ENCODE results near the gene ARSI.

ARSI gene

DNA sequence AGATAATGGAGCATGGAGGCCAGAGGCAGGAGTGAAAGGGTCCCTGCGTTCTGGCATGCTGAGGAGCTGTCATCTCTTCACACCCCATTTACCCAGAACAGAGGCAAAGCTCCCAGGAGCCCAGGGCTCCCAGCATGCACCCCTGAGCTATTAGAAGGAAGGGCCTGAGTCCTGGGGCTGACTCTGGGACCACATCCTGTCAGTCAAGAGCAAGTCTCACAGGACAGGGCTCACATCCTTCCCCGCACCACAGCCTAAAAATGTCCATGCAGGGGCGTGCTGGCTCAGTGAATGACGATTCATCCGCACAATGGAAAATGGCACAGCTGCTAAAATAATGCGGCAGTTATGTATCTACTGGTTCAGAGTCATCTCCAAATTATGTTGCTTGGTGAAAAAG lies 44.6 kb downstream of the ARSI start:
- H3K27ac ChIP-seq = no peak overlapping the region
- no peak for TF ChIP-seq ZFX (IDR thresholded peaks at IDR 0.05; ENCODE audit: borderline replicate concordance)
- TF ChIP-seq, protein P1, sequence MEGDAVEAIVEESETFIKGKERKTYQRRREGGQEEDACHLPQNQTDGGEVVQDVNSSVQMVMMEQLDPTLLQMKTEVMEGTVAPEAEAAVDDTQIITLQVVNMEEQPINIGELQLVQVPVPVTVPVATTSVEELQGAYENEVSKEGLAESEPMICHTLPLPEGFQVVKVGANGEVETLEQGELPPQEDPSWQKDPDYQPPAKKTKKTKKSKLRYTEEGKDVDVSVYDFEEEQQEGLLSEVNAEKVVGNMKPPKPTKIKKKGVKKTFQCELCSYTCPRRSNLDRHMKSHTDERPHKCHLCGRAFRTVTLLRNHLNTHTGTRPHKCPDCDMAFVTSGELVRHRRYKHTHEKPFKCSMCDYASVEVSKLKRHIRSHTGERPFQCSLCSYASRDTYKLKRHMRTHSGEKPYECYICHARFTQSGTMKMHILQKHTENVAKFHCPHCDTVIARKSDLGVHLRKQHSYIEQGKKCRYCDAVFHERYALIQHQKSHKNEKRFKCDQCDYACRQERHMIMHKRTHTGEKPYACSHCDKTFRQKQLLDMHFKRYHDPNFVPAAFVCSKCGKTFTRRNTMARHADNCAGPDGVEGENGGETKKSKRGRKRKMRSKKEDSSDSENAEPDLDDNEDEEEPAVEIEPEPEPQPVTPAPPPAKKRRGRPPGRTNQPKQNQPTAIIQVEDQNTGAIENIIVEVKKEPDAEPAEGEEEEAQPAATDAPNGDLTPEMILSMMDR (IDR thresholded peaks at IDR 0.05) = no peak

GRCh38 chr5:150257424-150257823 lies 45.3 kb downstream of the ARSI start:
- no peak for TF ChIP-seq ZFX (IDR thresholded peaks at IDR 0.05; ENCODE audit: borderline replicate concordance)
- TF ChIP-seq, protein P1 (IDR thresholded peaks at IDR 0.05) = no peak
- no peak overlapping the region for H3K27ac ChIP-seq

DNA sequence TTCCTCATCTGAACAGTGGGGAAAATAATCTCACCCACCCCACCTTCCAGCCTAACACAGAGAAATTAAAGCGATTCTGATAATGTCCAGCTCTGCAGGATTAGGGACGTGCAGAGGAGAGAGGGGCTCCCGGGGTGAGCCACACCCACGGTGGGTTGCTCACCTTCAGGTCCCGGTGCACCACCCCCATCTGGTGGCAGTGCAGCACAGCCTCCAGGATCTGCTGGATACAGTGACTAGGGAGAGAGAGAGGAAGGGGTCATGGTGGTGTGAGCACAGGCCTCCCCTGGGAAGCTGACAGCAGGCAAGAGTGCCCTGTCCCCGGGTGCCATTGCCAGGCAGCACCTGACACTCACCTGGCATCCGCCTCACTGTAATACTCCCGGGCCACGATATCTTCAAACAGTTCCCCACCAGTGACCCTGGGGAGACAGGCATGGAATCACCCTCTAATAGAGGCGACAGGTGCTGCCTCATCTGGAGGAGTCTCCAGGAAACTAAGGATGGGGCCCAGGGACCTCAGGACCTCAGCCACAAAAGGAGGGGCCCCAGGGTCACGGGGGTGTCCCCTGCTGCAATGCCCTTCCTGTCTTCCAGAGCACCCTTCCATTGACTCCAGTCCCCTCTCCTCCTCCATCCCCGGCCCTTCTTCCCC lies 46.2 kb downstream of the ARSI start:
- H3K27ac ChIP-seq = no peak overlapping the region
- TF ChIP-seq, protein P1 (IDR thresholded peaks at IDR 0.05) = no peak
- TF ChIP-seq ZFX (IDR thresholded peaks at IDR 0.05; ENCODE audit: borderline replicate concordance) = no peak

DNA sequence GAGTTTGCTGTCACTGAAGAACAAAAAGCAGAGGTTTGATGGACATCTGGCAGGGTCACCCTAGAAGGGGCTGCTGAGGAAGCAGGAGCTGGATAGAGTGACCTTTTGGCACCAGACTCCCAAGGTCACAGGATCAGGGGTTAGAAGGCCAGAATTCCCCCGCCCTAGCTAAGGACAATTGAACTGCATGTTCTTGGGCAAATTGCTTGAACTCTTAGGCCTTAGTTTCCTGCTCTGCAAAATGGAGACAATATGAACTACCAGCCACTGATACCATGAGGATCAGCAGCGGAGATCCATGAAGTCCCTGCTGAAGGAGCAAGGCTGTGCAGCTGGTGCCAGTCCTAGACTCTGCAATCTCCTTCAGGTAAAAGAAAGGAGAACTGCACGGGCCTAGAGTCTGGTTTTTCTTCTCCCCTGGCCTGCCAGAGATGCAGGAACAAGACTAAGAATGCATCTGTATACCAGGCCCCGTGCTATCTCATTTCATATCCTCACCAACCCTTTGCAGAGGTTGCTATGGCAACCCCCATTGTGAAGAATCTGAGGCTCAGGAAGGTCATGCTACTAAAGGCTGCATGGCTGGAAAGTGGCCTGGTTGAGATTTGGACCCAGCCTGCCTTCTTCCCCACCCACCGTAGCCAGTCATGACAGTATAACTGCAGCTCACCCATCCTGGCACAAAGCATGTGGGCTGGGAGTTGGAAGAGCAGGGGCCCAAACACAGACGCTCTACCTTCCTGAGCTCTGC lies 46.9 kb downstream of the ARSI start:
- TF ChIP-seq, protein P1 (IDR thresholded peaks at IDR 0.05) = no peak
- TF ChIP-seq ZFX (IDR thresholded peaks at IDR 0.05; ENCODE audit: borderline replicate concordance) = no peak
- no peak overlapping the region for H3K27ac ChIP-seq

DNA sequence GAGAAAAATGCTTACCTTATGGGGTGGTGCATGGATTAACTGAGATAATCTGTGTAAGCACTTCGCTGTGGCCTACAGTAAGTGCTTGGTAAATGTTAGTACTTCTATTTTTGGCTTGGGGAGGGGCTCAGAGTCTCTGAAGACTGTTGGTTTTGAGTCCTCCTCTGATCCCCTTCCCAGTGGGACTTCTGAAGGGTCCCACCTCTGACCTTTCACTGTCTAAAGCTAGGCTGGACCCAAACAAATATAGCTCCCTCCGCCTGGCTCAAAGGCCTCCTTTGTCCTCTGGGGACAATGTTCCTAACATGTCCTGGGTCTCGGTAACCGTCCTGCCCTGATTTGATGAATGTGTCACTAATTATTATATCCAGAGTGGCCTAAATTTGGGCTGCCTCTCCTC lies 47.9 kb downstream of the ARSI start:
- no peak overlapping the region for H3K27ac ChIP-seq
- TF ChIP-seq, protein P1 (IDR thresholded peaks at IDR 0.05) = no peak
- no peak for TF ChIP-seq ZFX (IDR thresholded peaks at IDR 0.05; ENCODE audit: borderline replicate concordance)

DNA sequence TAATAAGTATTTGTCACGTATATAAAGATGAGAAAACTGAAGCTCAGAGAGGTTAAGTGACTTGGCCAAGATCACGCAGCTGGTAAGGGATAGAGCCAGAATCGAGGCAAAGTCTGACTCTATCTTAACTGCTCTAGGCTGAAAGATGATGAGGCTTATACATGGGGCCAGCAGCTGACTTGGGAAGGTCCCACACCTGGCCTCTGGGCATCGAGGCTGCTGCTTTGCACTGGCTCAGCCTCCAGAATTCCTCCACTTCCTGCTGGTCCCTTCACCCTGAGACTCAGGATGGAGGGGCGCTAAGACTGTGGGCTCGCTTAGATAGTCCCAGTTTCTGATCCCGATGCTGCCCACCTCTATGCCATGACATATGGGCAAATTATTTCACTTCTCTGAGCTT lies 48.3 kb downstream of the ARSI start:
- H3K27ac ChIP-seq = no peak overlapping the region
- TF ChIP-seq ZFX (IDR thresholded peaks at IDR 0.05; ENCODE audit: borderline replicate concordance) = no peak
- TF ChIP-seq, protein P1 (IDR thresholded peaks at IDR 0.05) = no peak
